GM19372 (cell line): ENCODE measurements around the gene CARTPT.

Source experiments
- ATAC-seq: cut with Tn5 transposase; IDR thresholded peaks from one replicate; pipeline ENCODE4 v1.9.1; 2021; ENCODE audit warnings: mild to moderate bottlenecking, low read depth, moderate library complexity; ENCODE audit not compliant: unreplicated experiment

The CARTPT gene

GRCh38 chr5:71719063-71719964 lies at the start of gene CARTPT:
Gene CARTPT (plus strand): TSS chr5:71719275. CDS start chr5:71719294, 19 bp downstream.
- ATAC-seq = no peak

DNA sequence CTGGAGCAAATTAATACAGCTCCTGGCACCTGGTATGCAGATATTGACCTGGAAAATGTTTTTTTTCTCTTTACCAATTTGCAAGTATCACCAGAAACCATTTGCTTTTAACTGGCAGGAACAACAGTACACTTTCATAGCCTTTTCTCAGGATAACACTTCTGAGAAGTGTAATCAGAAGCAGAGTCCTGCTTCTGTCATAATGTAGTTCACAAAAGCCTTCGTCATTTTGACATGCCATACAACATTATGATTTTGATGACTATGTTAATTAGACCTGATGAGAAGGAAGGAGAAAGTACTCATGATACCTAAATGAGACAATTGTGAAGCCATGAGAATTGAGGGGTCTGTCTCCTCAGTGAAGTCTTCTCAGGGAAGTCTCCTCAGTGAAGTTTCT lies 41.1 kb upstream of the CARTPT start:
- no peak for ATAC-seq

- no peak for ATAC-seq
Measured at GRCh38 chr5:71679714-71680113, 39.4 kb upstream of the CARTPT start.

DNA sequence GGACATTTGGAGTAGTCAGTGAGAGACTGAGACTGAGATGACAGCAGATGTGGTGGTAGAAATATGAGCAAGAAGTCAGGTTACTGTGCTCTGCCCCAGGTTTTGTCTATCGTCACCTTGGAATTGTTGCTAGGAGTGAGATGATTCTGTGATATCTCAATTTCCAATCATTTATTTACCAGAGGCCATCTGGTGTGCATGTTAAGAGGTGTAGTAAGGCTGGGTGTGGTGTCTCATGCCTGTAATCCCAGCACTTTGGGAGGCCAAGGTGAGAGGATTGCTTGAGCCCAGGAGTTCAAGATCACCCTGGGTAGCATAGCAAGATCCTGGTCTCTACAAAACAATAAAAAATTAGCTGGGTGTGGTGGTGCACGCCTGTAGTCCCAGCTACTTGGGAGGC lies 38.6 kb upstream of the CARTPT start:
- ATAC-seq = no peak

- no peak for ATAC-seq
Measured at GRCh38 chr5:71681296-71681695, 37.8 kb upstream of the CARTPT start.

DNA sequence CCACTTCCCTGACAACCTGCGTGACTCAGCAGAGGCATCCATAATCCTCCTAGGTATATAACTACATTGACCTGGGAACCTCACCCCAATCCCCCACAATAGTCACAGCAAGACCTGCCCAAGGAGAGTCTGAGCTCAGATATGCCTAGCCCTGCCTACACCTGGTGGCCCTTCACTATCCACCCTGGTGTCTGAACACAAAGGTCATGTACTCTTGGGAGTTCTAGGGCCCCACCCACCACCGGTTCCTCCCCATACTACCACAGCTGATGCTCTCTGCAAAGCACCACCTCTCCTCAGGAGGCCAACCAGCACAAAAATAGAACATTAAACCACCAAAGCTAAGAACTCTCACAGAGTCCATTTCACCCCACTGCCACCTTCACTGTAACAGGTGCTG lies 34.8 kb upstream of the CARTPT start:
- ATAC-seq = no peak

GRCh38 chr5:71693828-71694427 lies 25.1 kb upstream of the CARTPT start:
- ATAC-seq = no peak

GRCh38 chr5:71695071-71695470 lies 24.0 kb upstream of the CARTPT start:
- no peak for ATAC-seq

DNA sequence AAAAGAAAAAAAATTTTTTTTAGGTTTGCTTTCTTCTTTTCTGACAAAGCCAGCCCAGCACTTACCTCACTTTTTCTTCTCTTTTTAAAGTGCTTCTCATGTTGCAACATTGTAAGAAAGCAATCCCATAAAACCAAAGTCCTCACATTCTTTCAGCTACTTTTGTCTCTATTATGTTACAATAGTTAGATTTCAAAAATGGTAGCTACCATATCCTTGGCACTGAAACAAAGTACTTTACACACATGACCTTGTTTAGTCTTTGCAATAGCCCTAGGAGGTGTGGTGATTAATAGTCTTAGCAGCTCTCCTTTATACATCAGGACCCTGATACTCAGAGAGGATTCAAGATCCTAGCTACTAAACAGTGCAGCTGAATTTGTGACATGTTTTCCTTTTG lies 23.5 kb upstream of the CARTPT start:
- ATAC-seq = no peak

- no peak for ATAC-seq
Measured at GRCh38 chr5:71697967-71698366, 21.1 kb upstream of the CARTPT start.

GRCh38 chr5:71699233-71699632 lies 19.8 kb upstream of the CARTPT start:
- no peak for ATAC-seq

DNA sequence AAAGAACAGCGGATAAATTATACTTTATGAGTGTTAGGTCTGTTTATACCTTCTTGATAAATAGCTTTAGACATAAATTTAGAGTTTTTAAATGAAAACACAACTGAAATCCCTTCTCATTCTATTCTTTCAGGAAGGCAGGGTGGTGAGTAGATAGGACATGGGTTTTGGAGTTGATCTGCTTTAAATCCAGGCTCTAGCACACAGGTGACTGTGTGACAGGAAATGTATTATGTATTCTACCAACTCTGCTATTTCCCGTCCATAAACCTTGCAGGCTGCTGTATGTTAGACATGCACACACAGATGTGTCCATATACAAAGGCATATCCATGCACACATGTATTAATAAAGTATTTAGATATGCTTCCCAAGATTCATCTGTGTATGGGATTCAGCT lies 19.3 kb upstream of the CARTPT start:
- ATAC-seq = no peak

GRCh38 chr5:71700803-71701202 lies 18.3 kb upstream of the CARTPT start:
- no peak for ATAC-seq

DNA sequence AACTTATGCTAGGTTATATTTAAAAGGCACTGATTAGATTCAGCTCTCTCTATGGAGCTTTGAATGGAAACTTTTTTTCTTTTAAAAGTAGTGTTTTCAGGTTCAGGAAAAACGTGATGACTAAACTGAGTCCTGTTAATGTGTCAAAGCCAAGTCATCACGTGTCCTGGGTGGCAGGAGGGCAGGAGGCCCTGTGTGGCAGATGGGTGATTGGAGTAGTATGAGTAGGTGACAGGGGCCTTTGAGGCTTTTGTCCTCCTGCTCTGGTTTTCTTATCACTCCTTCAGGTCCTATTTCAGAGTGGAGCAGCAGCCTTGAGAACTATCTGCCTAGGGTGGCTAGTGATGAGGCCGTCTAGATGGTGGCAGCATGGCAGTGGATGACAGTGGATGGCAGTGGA lies 17.7 kb upstream of the CARTPT start:
- no peak for ATAC-seq

GRCh38 chr5:71703941-71704340 lies 15.1 kb upstream of the CARTPT start:
- ATAC-seq = no peak

DNA sequence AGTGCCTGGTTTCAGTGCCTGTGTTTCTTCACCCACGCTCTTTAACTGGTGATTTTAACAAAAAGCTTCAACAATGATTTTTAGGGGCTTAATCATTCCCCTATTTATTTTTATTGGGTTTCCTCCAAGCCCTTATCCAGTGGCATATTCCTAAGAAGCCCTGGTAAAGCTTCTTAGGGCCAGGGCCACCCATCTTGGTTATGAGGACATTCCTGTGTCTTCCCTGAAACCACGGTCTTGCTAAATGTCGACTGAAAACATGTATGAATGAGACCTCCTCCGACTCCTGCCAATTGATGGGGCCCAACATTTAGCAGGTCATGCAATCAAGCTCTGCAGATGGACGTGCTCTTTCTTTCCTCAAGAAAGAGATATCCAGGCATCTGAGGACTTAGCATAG lies 13.7 kb upstream of the CARTPT start:
- no peak for ATAC-seq

DNA sequence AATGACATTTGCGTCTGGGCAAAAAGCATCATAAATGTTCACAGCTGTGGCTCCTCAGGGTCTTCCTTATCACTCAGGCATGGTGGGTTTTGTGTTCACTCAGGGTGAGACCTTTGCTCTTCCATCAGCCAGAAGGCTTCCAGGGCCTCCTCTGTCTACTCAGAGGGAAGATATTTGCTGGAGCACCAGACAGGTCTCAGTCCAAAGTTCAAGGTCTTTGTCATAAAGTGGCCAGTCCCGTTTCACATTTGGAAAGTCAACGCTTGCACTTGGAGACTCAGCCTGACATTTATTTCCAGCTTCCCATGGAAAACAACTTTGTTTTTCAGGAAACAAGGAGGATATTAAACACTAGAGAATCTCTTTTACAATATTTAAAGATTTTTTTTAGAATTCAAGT lies 12.2 kb upstream of the CARTPT start:
- ATAC-seq = no peak

- ATAC-seq = no peak
Measured at GRCh38 chr5:71711610-71712009, 7.5 kb upstream of the CARTPT start.

GRCh38 chr5:71714911-71715310 lies 4.2 kb upstream of the CARTPT start:
- no peak for ATAC-seq

DNA sequence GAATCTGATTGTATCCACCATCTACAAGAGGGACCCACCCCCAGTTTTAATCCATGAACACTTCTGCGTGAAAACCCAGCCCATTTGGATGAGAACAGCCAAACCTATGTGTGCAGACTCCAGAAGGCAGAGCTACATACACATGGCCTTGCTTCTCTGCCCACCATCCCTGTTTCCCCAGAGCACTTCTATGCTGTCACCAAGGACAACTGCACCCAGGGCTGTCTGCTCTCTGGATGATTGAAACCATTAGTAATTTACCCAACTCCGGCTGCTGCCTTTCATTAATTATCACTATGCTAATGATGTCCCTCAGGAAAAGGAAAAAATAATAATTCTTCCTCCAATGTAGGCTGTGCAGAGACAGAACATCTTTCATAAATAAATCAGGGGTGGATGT lies 8.9 kb downstream of the CARTPT start:
- ATAC-seq = no peak

DNA sequence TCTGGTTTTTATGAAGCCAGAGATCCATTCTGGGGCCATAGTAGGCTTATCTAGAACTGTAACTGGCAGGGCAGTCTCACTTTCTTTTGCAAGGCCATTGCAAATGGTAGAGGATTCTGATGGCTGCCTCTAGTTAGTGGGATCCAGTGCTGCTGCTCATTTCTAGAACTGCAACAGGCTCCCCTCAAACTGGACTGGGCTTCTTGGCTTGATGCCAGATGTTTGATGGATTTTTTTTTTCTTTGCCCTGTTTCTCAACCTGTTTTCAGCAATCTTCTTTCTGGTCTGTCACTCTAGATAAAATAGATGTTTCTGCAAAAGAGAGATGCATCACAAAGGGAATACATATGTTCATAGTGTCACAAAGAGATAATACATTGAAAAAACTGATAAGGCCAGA lies 11.9 kb downstream of the CARTPT start:
- no peak for ATAC-seq

- ATAC-seq = no peak
Measured at GRCh38 chr5:71732011-71732410, 12.9 kb downstream of the CARTPT start.
